IPS-15b (cell line): Measurements from ENCODE around the gene UST.
"Not testable (repeated sequence)": the region's sequence is repeated elsewhere in the genome, so short reads cannot be mapped to it uniquely, and the experiment has no call there.

ENCODE experiments used
- H3K27me3 ChIP-seq: one replicate; pipeline ENCODE4 v1.6.1; 2013; ENCODE audit warnings: low read length; ENCODE audit not compliant: control insufficient read depth, insufficient read depth
- H3K36me3 ChIP-seq: one replicate; pipeline ENCODE4 v1.6.1; 2013; ENCODE audit warnings: low read length; ENCODE audit not compliant: control insufficient read depth, insufficient read depth
- H3K4me1 ChIP-seq: one replicate; pipeline ENCODE4 v1.6.1; 2013; ENCODE audit warnings: mild to moderate bottlenecking, low read length; ENCODE audit not compliant: control insufficient read depth, insufficient read depth
- H3K4me3 ChIP-seq: one replicate; pipeline ENCODE4 v1.5.1; 2013; ENCODE audit warnings: low read depth, low read length
- H3K9ac ChIP-seq: one replicate; pipeline ENCODE4 v1.6.1; 2013; ENCODE audit warnings: low read depth, mild to moderate bottlenecking, low read length
- H3K9me3 ChIP-seq: one replicate; pipeline ENCODE4 v1.6.1; 2013; ENCODE audit warnings: mild to moderate bottlenecking, low read length; ENCODE audit not compliant: control insufficient read depth, insufficient read depth

Gene UST

GRCh38 chr6:148904896-148905870 lies 158.4 kb downstream of the UST start:
- Histone ChIP-seq H3K9me3 (no peaks in the 10 kb centered on the region), H3K4me1 (peaks cover 4% of the 10 kb centered on the region), H3K36me3 (peaks cover 3% of the 10 kb centered on the region), H3K9ac (no peak overlapping the region), H3K27me3 (no peaks in the 10 kb centered on the region), H3K4me3 (no peak overlapping the region)

- Histone ChIP-seq H3K9me3 (no peaks in the 10 kb centered on the region), H3K4me1 (peaks cover 4% of the 10 kb centered on the region), H3K36me3 (peaks cover 2% of the 10 kb centered on the region), H3K27me3 (no peaks in the 10 kb centered on the region), H3K4me3 (no peak overlapping the region), H3K9ac (no peak overlapping the region)
Measured at GRCh38 chr6:148905901-148906300, 159.1 kb downstream of the UST start.

DNA sequence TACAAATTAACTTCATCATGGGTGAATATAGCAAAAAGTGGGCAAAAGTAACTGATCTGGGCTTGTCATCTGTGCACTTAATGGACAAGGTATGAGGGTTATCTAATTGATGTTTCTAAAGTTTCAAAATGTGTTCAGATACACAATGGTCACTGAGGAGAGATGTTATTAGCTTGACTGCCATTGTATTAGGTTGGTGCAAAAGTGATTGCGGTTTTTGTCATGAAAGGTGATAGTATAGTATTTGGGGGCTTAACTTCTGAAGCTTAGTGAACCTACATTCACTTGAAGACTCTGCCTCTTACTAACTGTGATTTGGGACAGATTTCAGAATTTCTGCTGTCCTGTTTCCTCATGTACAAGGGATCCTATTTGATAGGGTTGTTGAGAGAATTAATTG lies 159.6 kb downstream of the UST start:
- Histone ChIP-seq H3K36me3 (no peaks in the 10 kb centered on the region), H3K27me3 (no peaks in the 10 kb centered on the region), H3K4me1 (peaks cover 4% of the 10 kb centered on the region), H3K4me3 (no peak overlapping the region), H3K9ac (no peak overlapping the region), H3K9me3 (no peaks in the 10 kb centered on the region)

GRCh38 chr6:148907573-148907972 lies 160.7 kb downstream of the UST start:
- no peak overlapping the region for H3K9ac ChIP-seq
- no peaks in the 10 kb centered on the region for H3K36me3 ChIP-seq
- H3K4me3 ChIP-seq = no peak overlapping the region
- H3K9me3 ChIP-seq = no peaks in the 10 kb centered on the region
- H3K4me1 ChIP-seq = peaks cover 4% of the 10 kb centered on the region
- no peaks in the 10 kb centered on the region for H3K27me3 ChIP-seq

DNA sequence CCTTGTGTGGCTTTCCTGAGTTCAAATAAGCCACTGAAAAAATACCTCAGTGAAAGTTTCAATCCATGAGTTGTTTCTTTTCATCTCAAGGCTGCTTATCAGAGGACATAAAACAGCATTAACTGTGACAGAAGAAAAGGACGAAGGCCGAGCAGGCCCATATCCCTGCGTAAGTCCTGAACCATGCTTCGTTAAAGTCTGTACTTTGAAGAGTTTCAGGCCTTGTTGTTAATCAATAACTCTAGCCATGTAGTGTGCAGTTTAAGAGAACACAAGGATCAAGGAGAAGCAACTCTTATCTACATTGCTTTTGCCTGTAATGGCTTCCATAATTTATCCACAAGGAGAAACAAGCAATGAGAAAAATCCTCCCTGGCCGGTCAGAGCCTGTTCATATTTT lies 165.4 kb downstream of the UST start:
- H3K9me3 ChIP-seq = no peaks in the 10 kb centered on the region
- no peaks in the 10 kb centered on the region for H3K27me3 ChIP-seq
- H3K36me3 ChIP-seq = no peaks in the 10 kb centered on the region
- no peak overlapping the region for H3K9ac ChIP-seq
- peaks cover 14% of the 10 kb centered on the region for H3K4me1 ChIP-seq
- no peak overlapping the region for H3K4me3 ChIP-seq

DNA sequence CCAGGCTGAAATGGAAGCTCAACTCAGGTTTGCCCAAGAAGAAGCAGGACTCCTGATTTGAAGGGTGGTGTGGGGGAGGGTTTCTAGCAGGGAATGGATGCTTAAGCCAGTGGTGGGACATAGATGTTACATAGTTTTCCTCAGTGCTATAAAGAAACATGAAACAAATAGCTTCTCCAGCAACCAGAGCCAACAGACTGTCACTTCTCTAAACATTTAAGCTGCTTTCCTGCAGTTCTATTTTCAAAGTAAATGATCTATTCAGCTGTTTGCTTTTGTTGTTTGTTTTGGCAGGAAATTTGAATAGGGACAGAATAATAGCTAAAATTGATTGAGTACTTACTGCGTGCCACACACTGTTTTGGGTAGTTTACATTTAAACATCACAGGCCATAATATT lies 169.0 kb downstream of the UST start:
- peaks cover 2% of the 10 kb centered on the region for H3K36me3 ChIP-seq
- H3K9me3 ChIP-seq = no peaks in the 10 kb centered on the region
- peaks cover 13% of the 10 kb centered on the region for H3K4me1 ChIP-seq
- H3K9ac ChIP-seq = no peak overlapping the region
- H3K27me3 ChIP-seq = no peaks in the 10 kb centered on the region
- no peak overlapping the region for H3K4me3 ChIP-seq

DNA sequence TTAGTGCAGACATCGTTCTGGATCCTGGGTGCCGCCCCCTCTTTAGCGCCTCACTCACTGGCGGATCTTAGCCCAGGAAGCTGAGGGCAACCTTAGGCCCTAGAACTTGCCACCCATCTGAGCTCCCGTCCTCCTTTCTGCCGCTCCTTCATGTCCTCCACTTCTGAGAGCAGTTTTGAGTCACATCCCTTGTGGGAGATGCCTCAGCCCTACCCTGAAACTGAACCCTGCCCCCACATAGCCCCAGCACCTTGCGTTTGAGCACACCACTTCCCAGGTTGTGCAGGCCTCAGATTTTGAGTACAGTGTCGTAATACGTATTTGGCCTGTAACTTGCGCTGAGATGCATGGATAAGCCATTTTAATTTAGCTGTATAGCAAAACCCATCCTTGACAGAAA lies 169.7 kb downstream of the UST start:
- H3K4me1 ChIP-seq = peaks cover 13% of the 10 kb centered on the region
- not testable (repeated sequence) for H3K9ac ChIP-seq, H3K36me3 ChIP-seq, H3K27me3 ChIP-seq, H3K4me3 ChIP-seq, H3K9me3 ChIP-seq

GRCh38 chr6:148924226-148925012 lies 177.6 kb downstream of the UST start:
- H3K9me3 ChIP-seq = no peaks in the 10 kb centered on the region
- peaks cover 2% of the 10 kb centered on the region for H3K36me3 ChIP-seq
- peaks cover 28% of the 10 kb centered on the region for H3K4me1 ChIP-seq
- H3K27me3 ChIP-seq = no peaks in the 10 kb centered on the region
- no peak overlapping the region for H3K9ac ChIP-seq
- H3K4me3 ChIP-seq = no peak overlapping the region

- no peak overlapping the region for H3K4me3 ChIP-seq
- H3K4me1 ChIP-seq = peaks cover 28% of the 10 kb centered on the region
- H3K9ac ChIP-seq = no peak overlapping the region
- H3K36me3 ChIP-seq = no peaks in the 10 kb centered on the region
- no peaks in the 10 kb centered on the region for H3K9me3 ChIP-seq
- H3K27me3 ChIP-seq = no peaks in the 10 kb centered on the region
Measured at GRCh38 chr6:148925701-148926100, 178.9 kb downstream of the UST start.

- Histone ChIP-seq H3K4me1 (peaks cover 28% of the 10 kb centered on the region), H3K9me3 (no peaks in the 10 kb centered on the region), H3K36me3 (no peaks in the 10 kb centered on the region), H3K9ac (no peak overlapping the region), H3K27me3 (no peaks in the 10 kb centered on the region), H3K4me3 (no peak overlapping the region)
Measured at GRCh38 chr6:148926478-148926877, 179.6 kb downstream of the UST start.

DNA sequence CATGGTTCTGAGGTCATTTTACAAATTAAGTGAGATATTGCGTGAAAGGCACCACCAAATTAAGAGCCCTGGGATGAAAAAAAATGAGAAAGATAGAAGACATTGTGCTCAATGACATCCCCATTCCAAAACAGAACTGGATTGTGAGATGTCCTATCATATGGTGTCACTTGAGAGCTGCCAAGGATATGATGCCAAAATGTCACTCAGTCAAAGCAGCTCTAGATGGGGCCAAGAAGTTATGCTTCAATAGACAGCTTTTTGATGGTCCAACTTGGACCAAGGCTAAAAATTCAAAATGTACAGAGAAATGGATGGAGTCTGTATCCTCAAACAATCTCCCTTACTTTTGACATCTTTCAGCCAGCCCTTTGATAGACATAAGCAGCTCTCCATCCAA lies 180.8 kb downstream of the UST start:
- H3K27me3 ChIP-seq = no peaks in the 10 kb centered on the region
- no peak overlapping the region for H3K9ac ChIP-seq
- H3K4me1 ChIP-seq = peaks cover 28% of the 10 kb centered on the region
- H3K9me3 ChIP-seq = no peaks in the 10 kb centered on the region
- no peaks in the 10 kb centered on the region for H3K36me3 ChIP-seq
- H3K4me3 ChIP-seq = no peak overlapping the region

- Histone ChIP-seq H3K36me3 (no peaks in the 10 kb centered on the region), H3K9ac (no peak overlapping the region), H3K4me1 (peaks cover 25% of the 10 kb centered on the region), H3K27me3 (no peaks in the 10 kb centered on the region), H3K9me3 (no peaks in the 10 kb centered on the region), H3K4me3 (no peak overlapping the region)
Measured at GRCh38 chr6:148928811-148929210, 182.0 kb downstream of the UST start.
